H1 (cell line): ENCODE data around the gene CD300LG. TPM values are rescaled to one million over a fixed set of nuclear protein-coding genes. Genes with fewer than 3 reads are reported as not detected.

Experiments
- CTCF ChIA-PET: fragments of 300-600 bp; sonication (Branson Sonifier 250); formaldehyde crosslinking; loops from one replicate; lab custom pipeline; 2021; ENCODE audit not compliant: partially characterized antibody; lab: Charles Lee
- POLR2A ChIA-PET: fragments of 300-600 bp; sonication (Branson Sonifier 250); formaldehyde crosslinking; loops from one replicate; lab custom pipeline; 2021; ENCODE audit warnings: inconsistent platforms; ENCODE audit not compliant: partially characterized antibody; lab: Charles Lee
- DNase-seq, 2 experiments: peaks; one replicate each; pipeline versions ENCODE4 v3.0.0 to v3.0.0-alpha.2; 2010 to 2022; ENCODE audit warnings: low spot score in 2 of 2, low read depth in 1 of 2, mixed read lengths in 1 of 2
- FAIRE-seq: peaks from 2 replicates; lab custom pipeline; 2011; peaks lifted over from hg19 to GRCh38; lab: Jason Lieb, UNC
- H2AFZ ChIP-seq: 2 replicates; pipeline ENCODE4 v1.8.1; 2012; ENCODE audit warnings: low read length, inconsistent platforms
- H2AK5ac ChIP-seq: 2 replicates; pipeline ENCODE4 v1.6.1; 2013; ENCODE audit warnings: low read depth, low read length
- H2BK120ac ChIP-seq: replicated peaks from 2 replicates; pipeline ENCODE3; 2013; ENCODE audit warnings: low read depth, low read length, inconsistent platforms
- H2BK12ac ChIP-seq: 2 replicates; pipeline ENCODE4 v1.6.1; 2013; ENCODE audit warnings: low read depth, low read length
- H2BK15ac ChIP-seq: 2 replicates; pipeline ENCODE4 v1.6.1; 2013; ENCODE audit warnings: low read length
- H2BK20ac ChIP-seq: 2 replicates; pipeline ENCODE4 v1.6.1; 2013; ENCODE audit warnings: low read length
- H2BK5ac ChIP-seq: 2 replicates; pipeline ENCODE4 v1.6.1; 2013; ENCODE audit warnings: low read depth, low read length
- H3K14ac ChIP-seq: 2 replicates; pipeline ENCODE4 v1.6.1; 2013; ENCODE audit warnings: inconsistent platforms; ENCODE audit not compliant: insufficient read length
- H3K18ac ChIP-seq: 2 replicates; pipeline ENCODE4 v1.6.1; 2013; ENCODE audit warnings: low read length; ENCODE audit errors: extremely low read depth
- H3K23ac ChIP-seq: 2 replicates; pipeline ENCODE4 v1.6.1; 2013; ENCODE audit warnings: inconsistent platforms; ENCODE audit not compliant: insufficient read length
- H3K23me2 ChIP-seq: 2 replicates; pipeline ENCODE4 v1.6.1; 2013; ENCODE audit warnings: low read depth, low read length
- H3K27ac ChIP-seq: 2 replicates; pipeline ENCODE4 v1.6.1; 2011; ENCODE audit warnings: low read depth, low read length, inconsistent platforms
- H3K27me3 ChIP-seq, 4 experiments: replicated peaks in 1 of 4; 1 replicate in 1 of 4; 2 replicates in 3 of 4; pipeline versions ENCODE4 v1.6.1 to v1.8.1; 2011 to 2013; ENCODE audit warnings: low read length in 3 of 4, mild to moderate bottlenecking in 3 of 4, inconsistent platforms in 2 of 4, mixed read lengths in 2 of 4, moderate library complexity in 1 of 4; ENCODE audit not compliant: control insufficient read depth in 3 of 4, insufficient read depth in 3 of 4; ENCODE audit errors: extremely low read depth in 1 of 4
- H3K36me3 ChIP-seq, 4 experiments: 2 replicates each; pipeline versions ENCODE4 v1.6.1 to v1.8.1; 2011 to 2013; ENCODE audit warnings: mild to moderate bottlenecking in 4 of 4, low read length in 3 of 4, moderate library complexity in 2 of 4, control low read depth in 1 of 4, inconsistent platforms in 1 of 4; ENCODE audit not compliant: insufficient read depth in 4 of 4, control insufficient read depth in 2 of 4
- H3K4ac ChIP-seq: replicated peaks from 2 replicates; pipeline ENCODE3; 2013; ENCODE audit warnings: low read length, low read depth, mixed read lengths, inconsistent platforms; ENCODE audit not compliant: insufficient read length
- H3K4me1 ChIP-seq, 4 experiments: replicated peaks in 1 of 4; 1 replicate in 1 of 4; 2 replicates in 3 of 4; pipeline versions ENCODE4 v1.6.1 to v1.8.1; 2011 to 2013; ENCODE audit warnings: low read length in 3 of 4, inconsistent platforms in 2 of 4, mixed read lengths in 1 of 4; ENCODE audit not compliant: insufficient read depth in 4 of 4, control insufficient read depth in 3 of 4
- H3K4me2 ChIP-seq, 2 experiments: 2 replicates each; pipeline versions ENCODE4 v1.6.1 to v1.8.1; 2011 to 2013; ENCODE audit warnings: low read depth in 2 of 2, low read length in 2 of 2, control low read depth in 1 of 2, inconsistent platforms in 1 of 2, mild to moderate bottlenecking in 1 of 2; ENCODE audit not compliant: insufficient read depth in 1 of 2
- H3K4me3 ChIP-seq, 4 experiments: fragments of 200-600, 300-600 bp in 1 of 4; sonication (generic), shearing (Covaris generic), sonication (Bioruptor Twin) in 1 of 4; 2 replicates each; pipeline versions ENCODE4 v1.5.1 to v1.8.1; 2011 to 2016; ENCODE audit warnings: low read length in 4 of 4, low read depth in 3 of 4, control low read depth in 2 of 4, inconsistent platforms in 2 of 4, mild to moderate bottlenecking in 2 of 4, mixed read lengths in 1 of 4, moderate library complexity in 1 of 4; ENCODE audit not compliant: insufficient read depth in 2 of 4; ENCODE audit errors: extremely low read depth in 1 of 4
- H3K56ac ChIP-seq: replicated peaks from 2 replicates; pipeline ENCODE3; 2013; ENCODE audit warnings: low read depth, mild to moderate bottlenecking, mixed read lengths, low read length, inconsistent platforms; ENCODE audit not compliant: insufficient read length
- H3K79me1 ChIP-seq: 2 replicates; pipeline ENCODE4 v1.6.1; 2013; ENCODE audit warnings: low read depth, low read length, control low read depth
- H3K79me2 ChIP-seq, 2 experiments: 2 replicates each; pipeline versions ENCODE4 v1.6.1 to v1.8.1; 2012 to 2013; ENCODE audit warnings: low read length in 2 of 2, mild to moderate bottlenecking in 2 of 2, inconsistent platforms in 1 of 2; ENCODE audit not compliant: insufficient read depth in 2 of 2, control insufficient read depth in 1 of 2
- H3K9ac ChIP-seq, 4 experiments: replicated peaks in 1 of 4; 1 replicate in 1 of 4; 2 replicates in 3 of 4; pipeline versions ENCODE4 v1.6.1 to v1.8.1; 2011 to 2013; ENCODE audit warnings: low read depth in 3 of 4, low read length in 3 of 4, control low read depth in 2 of 4, mild to moderate bottlenecking in 2 of 4, moderate library complexity in 2 of 4, inconsistent platforms in 1 of 4; ENCODE audit errors: extremely low read depth in 1 of 4
- H3K9me3 ChIP-seq, 2 experiments: 2 replicates each; pipeline versions ENCODE4 v1.6.1 to v1.8.1; 2012 to 2013; ENCODE audit warnings: mild to moderate bottlenecking in 2 of 2, moderate library complexity in 2 of 2, control low read depth in 1 of 2, inconsistent platforms in 1 of 2, low read depth in 1 of 2, low read length in 1 of 2, mixed read lengths in 1 of 2; ENCODE audit not compliant: insufficient read depth in 2 of 2
- H4K20me1 ChIP-seq, 2 experiments: replicated peaks in 1 of 2; 2 replicates each; pipeline versions ENCODE3 to v1.8.1; 2011 to 2013; ENCODE audit warnings: inconsistent platforms in 2 of 2, low read length in 2 of 2, mild to moderate bottlenecking in 1 of 2; ENCODE audit not compliant: insufficient read depth in 2 of 2, control insufficient read depth in 1 of 2
- H4K5ac ChIP-seq: 2 replicates; pipeline ENCODE4 v1.6.1; 2013; ENCODE audit warnings: low read length, low read depth, mixed read lengths, inconsistent platforms; ENCODE audit not compliant: insufficient read length
- H4K8ac ChIP-seq: 2 replicates; pipeline ENCODE4 v1.8.0; 2013; ENCODE audit warnings: mild to moderate bottlenecking, moderate library complexity, low read length, inconsistent platforms; ENCODE audit not compliant: insufficient read depth; ENCODE audit errors: extremely low read depth
- H4K91ac ChIP-seq: replicated peaks from 2 replicates; pipeline ENCODE3; 2013; ENCODE audit warnings: low read length, mixed read lengths, inconsistent platforms; ENCODE audit not compliant: insufficient read length
- BRCA1 ChIP-seq: IDR thresholded peaks from 2 replicates; pipeline ENCODE4 v1.6.1; 2012; ENCODE audit warnings: low read depth, low read length, improper control_type of control experiment
- CHD2 ChIP-seq: IDR thresholded peaks from 2 replicates; pipeline ENCODE4 v1.6.1; 2012; ENCODE audit warnings: low read length, improper control_type of control experiment
- EP300 ChIP-seq, 2 experiments: IDR thresholded peaks; 1 replicate in 1 of 2; 2 replicates in 1 of 2; pipeline ENCODE4 v1.6.1; 2011 to 2012; ENCODE audit warnings: low read depth in 2 of 2, low read length in 2 of 2, mild to moderate bottlenecking in 2 of 2, borderline replicate concordance in 1 of 2, inconsistent platforms in 1 of 2, moderate library complexity in 1 of 2
- GTF2F1 ChIP-seq: IDR thresholded peaks from 2 replicates; pipeline ENCODE4 v1.6.1; 2012; ENCODE audit warnings: low read depth, low read length, improper control_type of control experiment, borderline replicate concordance
- KDM1A ChIP-seq: fragments of 200-600, 300-600 bp; sonication (generic); IDR thresholded peaks from 2 replicates; pipeline ENCODE4 v1.7.1; 2016; ENCODE audit warnings: mild to moderate bottlenecking, low read length, borderline replicate concordance
- KDM5A ChIP-seq: fragments of 200-600 bp; IDR thresholded peaks from 2 replicates; pipeline ENCODE4 v1.7.1; 2012; ENCODE audit warnings: mild to moderate bottlenecking, low read length, inconsistent platforms, mixed read lengths
- NANOG ChIP-seq: IDR thresholded peaks from 2 replicates; pipeline ENCODE4 v1.6.1; 2011; ENCODE audit warnings: low read length, low read depth, mild to moderate bottlenecking, inconsistent platforms; ENCODE audit not compliant: insufficient read depth, poor library complexity, severe bottlenecking
- SAP30 ChIP-seq: fragments of 300-600 bp; sonication (generic); IDR thresholded peaks from 2 replicates; pipeline ENCODE4 v1.7.1; 2012; ENCODE audit warnings: low read length, moderate library complexity, mild to moderate bottlenecking, inconsistent platforms; ENCODE audit not compliant: insufficient read depth, insufficient replicate concordance
- SIN3A ChIP-seq, 2 experiments: IDR thresholded peaks in 1 of 2; conservative IDR thresholded peaks in 1 of 2; 2 replicates each; pipeline ENCODE4 v1.6.1; 2011 to 2012; ENCODE audit warnings: low read length in 2 of 2, improper control_type of control experiment in 1 of 2, low read depth in 1 of 2, mild to moderate bottlenecking in 1 of 2
- ZNF274 ChIP-seq: IDR thresholded peaks from 2 replicates; pipeline ENCODE4 v1.7.0; 2012; ENCODE audit warnings: low read length, borderline replicate concordance; ENCODE audit errors: extremely low read depth
- WGBS, 2 experiments: shearing (Covaris generic) in 1 of 2; methylation state at CpG; one replicate each; pipeline versions ENCODE4 v1.1.6 to v1.1.7; 2013 to 2015; ENCODE audit warnings: low lambda C conversion rate in 2 of 2, mixed read lengths in 2 of 2, inconsistent platforms in 1 of 2, low coverage in 1 of 2, missing lambda C conversion rate in 1 of 2; ENCODE audit not compliant: insufficient replicate concordance in 2 of 2, insufficient coverage in 1 of 2, insufficient read length in 1 of 2; ENCODE audit errors: extremely low coverage in 1 of 2, missing lambda C conversion rate in 1 of 2; 5-methylcytosine and 5-hydroxymethylcytosine counted together
- polyA plus RNA-seq, 7 experiments: library from polyadenylated mRNA; depleted of rRNA in 3 of 7; stranded (reverse) in 5 of 7; unstranded in 2 of 7; fragments of >200 nt in 5 of 7; fragments of 200-250 nt in 2 of 7; gene quantifications; 1 replicate in 5 of 7; 2 replicates in 1 of 7; 4 replicates in 1 of 7; pipeline versions ENCODE4 v1.2.1 to v1.2.3, GENCODE V29; 2011 to 2013; ENCODE audit warnings: missing spikeins in 2 of 7, mixed read lengths in 2 of 7
- total RNA-seq: library from RNA; stranded (reverse); fragmentation: NEBNext Ultra II Directional; extraction: Animal tissue kit (Norgen Biotek cat#: 25700); gene quantifications from 2 replicates; pipeline ENCODE4 v1.2.1, GENCODE V29; 2021
- TF ChIP-seq, protein P1 (sequence below): IDR thresholded peaks from 2 replicates; pipeline ENCODE4 v1.6.1; 2012; ENCODE audit warnings: inconsistent platforms

Gene CD300LG
- total and polyA plus RNA-seq, 2 of the 8 experiments (the other 6 are each of a cell fraction or from before 2014, with no cell fraction given) = 0.06 TPM; not detected in 1

DNA sequence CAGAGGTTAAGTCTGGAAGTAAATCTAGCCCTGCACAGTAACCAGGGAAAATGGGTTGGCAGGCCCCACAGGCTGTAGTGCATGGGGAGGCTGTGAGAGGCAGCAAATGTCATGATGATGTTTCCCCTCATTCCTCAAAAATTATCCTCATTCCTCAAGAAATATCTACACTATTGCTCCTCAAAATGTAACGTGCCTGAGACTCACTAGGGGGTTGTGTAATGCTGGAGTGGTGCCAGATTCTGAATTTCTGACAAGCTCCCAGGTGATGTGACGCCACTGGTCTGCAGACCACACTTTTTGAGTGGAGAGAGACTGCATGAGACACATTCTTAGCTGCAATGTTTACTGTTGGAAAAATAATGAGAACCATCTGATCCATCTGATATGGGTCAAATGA is 12.9 kb upstream of the CD300LG start:
- Histone ChIP-seq H4K5ac (no peak overlapping the region), H3K14ac (no peak overlapping the region), H3K56ac (no peak overlapping the region), H3K23me2 (peaks cover 10% of the 10 kb centered on the region; the same call in 1 of the 2 replicates), H3K4me2 (peak overlapping the region in 1 of 2 experiments; percentile 80; a peak in 2 of 4 replicates), H3K4ac (no peak overlapping the region), H3K79me1 (no peaks in the 10 kb centered on the region), H3K4me3 (peak overlapping the region in 2 of 4 experiments; percentile 65 to 87; a peak in 2 of 8 replicates), H3K9me3 (peaks cover 0 to 4% of the 10 kb centered on the region in 2 experiments; a peak in 2 of 4 replicates), H4K8ac (no peak overlapping the region), H2BK20ac (no peak overlapping the region), H2BK120ac (no peak overlapping the region), H3K27me3 (peaks cover 0 to 15% (median 13%) of the 10 kb centered on the region in 4 experiments; a peak in 6 of 7 replicates), H3K18ac (no peak overlapping the region), H3K23ac (no peak overlapping the region), H2BK5ac (no peak overlapping the region), H2BK15ac (no peak overlapping the region; the same call in 1 of the 2 replicates), H4K91ac (no peak overlapping the region), H2AK5ac (no peak overlapping the region), H3K27ac (no peak overlapping the region), H3K9ac (no peak overlapping the region), H2AFZ (no peak overlapping the region), H3K4me1 (peaks cover 0 to 11% (median 6%) of the 10 kb centered on the region in 4 experiments; a peak in 5 of 7 replicates), H4K20me1 (peaks cover 0 to 2% of the 10 kb centered on the region in 2 experiments), H3K36me3 (no peaks in the 10 kb centered on the region), H2BK12ac (no peak overlapping the region), H3K79me2 (no peaks in the 10 kb centered on the region)
- 77% methylated on average over 2 of the region's 2 CpGs; no CpG with 5 or more reads in 1 of the 2 experiments for WGBS, 2 experiments
- CTCF ChIA-PET = interaction anchor here (0.7 to 1.1 kb wide), 4 partner anchors 12 to 81 kb away, joined by 3 to 4 read pairs (median 3); partner anchors contain the start of gene CD300LG
- DNase-seq = no peak
- POLR2A ChIA-PET = interaction anchor here (1.1 kb wide), 1 partner anchor 16 kb away, joined by 3 read pairs; no protein-coding TSS in a partner anchor
- no peak for FAIRE-seq
- TF ChIP-seq SAP30 (no peak), BRCA1 (no peak), ZNF274 (no peak), KDM1A (no peak), KDM5A (no peak), CHD2 (no peak), EP300 (IDR thresholded peaks at IDR 0.05; ENCODE audit: borderline replicate concordance in 1 of 2, low read depth in 2 of 2, low read length in 2 of 2) (no peak), GTF2F1 (no peak), NANOG (no peak), SIN3A (conservative IDR thresholded peaks at IDR 0.05 in 1 of 2, IDR thresholded peaks at IDR 0.05 in 1 of 2; ENCODE audit: low read depth in 1 of 2, low read length in 2 of 2) (no peak)
- TF ChIP-seq, protein P1, sequence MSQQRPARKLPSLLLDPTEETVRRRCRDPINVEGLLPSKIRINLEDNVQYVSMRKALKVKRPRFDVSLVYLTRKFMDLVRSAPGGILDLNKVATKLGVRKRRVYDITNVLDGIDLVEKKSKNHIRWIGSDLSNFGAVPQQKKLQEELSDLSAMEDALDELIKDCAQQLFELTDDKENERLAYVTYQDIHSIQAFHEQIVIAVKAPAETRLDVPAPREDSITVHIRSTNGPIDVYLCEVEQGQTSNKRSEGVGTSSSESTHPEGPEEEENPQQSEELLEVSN = no peak
